ENCODE results near the gene DEAF1.
"Not testable (repeated sequence)": the region's sequence is repeated elsewhere in the genome, so short reads cannot be mapped to it uniquely, and the experiment has no call there.

Gene DEAF1

DNA sequence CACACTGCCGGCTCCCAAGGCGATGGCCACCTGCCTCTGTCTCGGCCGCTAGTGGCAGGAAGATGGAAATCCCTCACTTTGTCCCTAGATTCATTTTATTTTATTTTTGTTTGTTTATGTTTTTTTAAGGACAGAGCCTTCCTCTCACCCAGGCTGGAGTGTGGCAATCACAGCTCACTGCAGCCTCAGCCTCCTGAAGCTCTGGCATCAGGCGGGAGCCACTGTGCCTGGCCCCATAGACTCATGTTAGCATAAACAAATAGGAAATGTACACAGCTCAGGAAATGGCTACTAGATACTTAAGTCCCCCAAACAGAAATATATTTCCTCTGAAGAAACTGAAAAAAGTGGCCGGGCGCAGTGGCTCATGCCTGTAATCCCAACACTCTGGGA lies 4.1 kb upstream of the DEAF1 start:
- DNase-seq (ENCODE audit: low read depth): no peak

DNA sequence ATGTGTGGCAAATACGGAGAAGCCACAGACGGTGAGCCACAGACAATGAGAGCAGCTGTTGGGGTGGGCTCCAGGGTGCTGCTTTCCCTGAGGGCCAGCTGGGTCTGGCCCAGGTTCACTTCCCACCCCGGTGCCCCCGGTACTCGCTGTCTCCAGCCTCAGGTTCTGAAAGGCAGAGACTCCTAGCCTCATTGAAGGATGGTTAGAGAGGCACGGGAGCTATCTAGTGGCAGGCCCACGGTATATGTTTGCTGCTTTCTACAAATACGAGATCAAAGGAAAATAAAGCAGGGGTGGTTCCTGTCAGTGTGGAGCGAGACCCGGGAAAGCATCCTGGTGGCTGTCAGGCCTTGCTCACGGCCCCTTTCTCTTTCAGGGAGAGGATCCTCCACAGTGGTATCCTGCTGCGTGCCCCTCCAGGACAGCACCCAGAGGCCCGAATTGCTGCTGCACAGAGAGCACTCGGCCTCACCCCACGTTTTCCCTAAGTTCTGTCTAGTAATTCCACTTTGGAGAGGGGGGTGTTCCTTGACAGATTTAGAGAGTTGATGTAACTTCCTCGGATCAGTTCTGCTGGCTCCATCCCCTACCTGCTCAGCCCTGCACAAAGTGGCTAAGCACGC lies 3.6 kb upstream of the DEAF1 start:
- DNase-seq (ENCODE audit: low read depth): no peak

DNA sequence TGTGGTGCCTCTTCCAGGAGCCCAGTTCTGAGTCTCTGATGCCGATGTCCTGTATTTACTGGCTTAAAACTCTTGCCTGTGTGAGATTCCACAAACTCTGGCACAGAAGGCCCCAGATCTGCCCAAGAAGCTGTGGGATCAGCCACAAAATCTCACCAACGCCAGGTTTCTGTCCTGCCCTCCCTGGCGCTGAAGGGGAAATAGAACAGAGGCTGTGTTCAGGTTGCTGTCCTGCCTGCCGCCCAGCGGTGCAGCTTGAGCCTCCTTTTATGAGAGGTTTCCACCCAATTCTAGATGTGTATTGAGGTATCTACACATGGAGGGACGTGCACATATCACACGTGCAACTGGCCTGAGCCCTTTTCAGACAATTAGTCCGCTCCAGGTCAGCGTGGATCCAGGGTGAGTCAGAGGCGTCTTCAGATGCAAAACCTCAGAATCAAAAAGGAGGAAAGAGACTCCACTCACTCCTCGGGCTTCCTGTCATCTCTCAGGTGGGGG lies 2.8 kb upstream of the DEAF1 start:
- no peak for DNase-seq (ENCODE audit: low read depth)

- no peak for DNase-seq (ENCODE audit: low read depth)
Observed at GRCh38 chr11:696955-697491, 2.0 kb upstream of the DEAF1 start.

GRCh38 chr11:695538-696248 lies 671 bp upstream of the DEAF1 start, which contains the start of gene TMEM80:
Gene TMEM80, plus strand, starts transcription at chr11:695816. Its CDS starts 12 bp downstream, at chr11:695828.
- peak; percentile 98 for DNase-seq (ENCODE audit: low read depth)

- DNase-seq (ENCODE audit: low read depth): no peak
Observed at GRCh38 chr11:695288-695537, 191 bp upstream of the DEAF1 start.

DNA sequence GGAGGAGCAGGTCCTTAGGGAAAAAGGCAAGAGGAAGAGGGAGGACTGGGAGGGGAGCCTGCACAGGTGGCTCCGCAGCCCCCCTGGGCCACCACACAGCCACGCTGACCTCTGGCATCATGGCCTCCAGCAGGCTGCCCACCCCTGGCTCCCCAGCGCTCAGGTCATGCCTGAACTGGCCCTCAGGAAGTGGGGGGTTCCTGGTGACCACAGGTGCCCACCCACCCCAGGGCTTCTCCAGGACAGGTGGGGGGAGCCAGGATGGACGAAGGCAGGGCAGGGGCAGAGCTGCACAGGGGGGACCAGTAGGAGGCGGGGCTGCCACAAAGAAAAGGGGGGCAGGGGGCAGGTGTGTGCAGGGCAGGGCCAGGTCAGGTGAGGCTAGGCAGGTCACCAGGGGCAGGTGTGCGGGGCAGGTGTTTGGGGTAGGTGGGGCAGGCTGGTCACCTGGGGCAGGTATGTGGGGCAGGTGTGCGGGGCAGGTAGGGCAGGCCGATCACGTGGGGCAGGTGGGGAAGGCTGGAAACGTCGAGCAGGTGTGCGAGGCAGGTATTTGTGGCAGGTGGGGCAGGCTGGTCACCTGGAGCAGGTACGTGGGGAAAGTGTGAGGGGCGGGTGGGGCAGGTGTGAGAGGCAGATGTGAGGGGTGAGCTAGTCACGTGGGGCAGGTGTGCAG lies 997 bp downstream of the DEAF1 start:
- DNase-seq (ENCODE audit: low read depth): no peak

DNA sequence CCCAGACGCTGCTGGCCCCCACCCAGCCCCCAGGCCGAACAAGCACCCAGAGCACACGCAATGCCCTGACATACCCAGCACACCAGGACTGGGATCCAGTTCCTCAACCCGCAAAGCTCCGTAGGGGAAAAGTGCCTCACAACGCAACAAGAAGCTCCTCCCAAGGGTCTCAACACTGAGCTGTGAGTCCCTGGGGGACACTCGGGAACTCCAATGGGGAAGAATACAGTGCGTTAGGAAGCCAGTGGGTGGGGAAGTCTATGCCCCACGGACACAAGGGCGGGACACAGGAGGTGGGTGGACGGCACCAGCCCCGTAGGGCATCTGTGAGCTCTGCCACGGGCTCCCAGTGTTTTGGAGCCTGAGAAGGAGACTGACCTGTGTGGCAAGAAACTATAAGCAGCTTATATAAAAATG lies 1.6 kb downstream of the DEAF1 start:
- no peak for DNase-seq (ENCODE audit: low read depth)

DNA sequence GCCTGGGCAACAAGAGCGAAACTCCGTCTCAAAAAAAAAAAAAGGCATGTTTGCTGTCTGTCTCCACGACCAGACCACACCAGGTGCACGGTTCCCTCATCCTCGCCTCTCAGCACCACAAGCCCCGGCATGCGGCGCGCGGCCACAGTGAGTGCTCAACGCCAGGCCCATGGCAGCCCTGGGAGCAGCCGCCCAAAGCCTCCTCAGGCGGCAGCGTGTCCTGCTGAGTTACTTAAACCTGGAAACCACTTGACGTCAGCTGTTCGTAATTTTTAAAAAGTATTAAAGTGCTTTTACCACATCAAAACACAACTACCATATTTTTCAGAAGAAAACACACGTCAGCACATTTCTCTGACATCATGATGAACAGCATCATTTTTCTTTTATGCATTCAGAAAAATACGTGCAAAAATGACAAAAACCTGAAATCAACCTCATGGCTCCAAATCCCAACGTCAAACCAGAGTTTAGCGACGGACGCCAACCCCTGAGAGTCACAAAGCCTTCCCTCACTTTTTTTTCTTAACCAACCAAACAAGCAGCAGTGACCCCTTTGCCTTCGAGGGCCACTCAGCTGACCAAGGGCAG lies 2.1 kb downstream of the DEAF1 start:
- no peak for DNase-seq (ENCODE audit: low read depth)

DNA sequence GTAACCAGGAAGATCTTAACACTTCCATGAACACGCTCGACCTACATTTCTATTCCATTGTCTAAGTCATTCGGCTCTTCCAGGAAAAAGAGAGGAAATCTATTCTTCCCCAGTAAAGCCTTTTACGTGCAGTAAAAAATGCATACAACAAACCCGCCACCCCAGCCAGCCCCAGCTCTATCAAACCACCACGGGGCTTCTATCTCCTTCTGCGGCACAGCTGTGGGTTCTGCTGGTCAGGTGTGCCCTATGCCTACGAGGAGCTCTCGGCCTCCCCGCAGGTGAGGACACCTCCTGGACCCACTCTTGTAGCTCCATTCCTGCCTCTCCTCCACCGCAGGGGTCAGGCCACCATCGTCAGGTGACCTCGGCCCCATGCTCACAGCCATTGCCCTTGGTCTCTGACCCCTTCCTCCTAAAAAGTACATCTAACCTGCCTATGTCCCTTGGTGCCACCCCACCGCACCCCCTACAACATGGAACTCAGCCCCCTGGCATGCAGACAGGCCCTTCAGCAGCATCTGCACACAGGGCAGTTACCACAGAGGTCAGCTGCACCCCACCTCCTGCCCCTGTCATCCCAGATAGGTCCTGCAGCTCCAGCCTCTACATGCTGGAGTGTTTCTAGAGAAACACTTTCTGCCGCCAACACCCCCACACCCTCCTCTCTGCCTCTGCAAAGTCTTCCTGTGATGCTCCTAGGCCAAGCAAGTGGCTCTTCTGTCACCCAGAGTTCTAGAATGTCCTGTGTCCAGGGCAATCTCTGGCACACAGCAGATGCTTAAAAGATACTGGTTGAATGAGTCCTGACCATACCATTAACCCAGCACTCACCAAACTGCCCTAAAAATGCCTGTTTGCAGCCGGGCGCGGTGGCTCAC lies 3.1 kb downstream of the DEAF1 start:
- no peak for DNase-seq (ENCODE audit: low read depth)

- no peak for DNase-seq (ENCODE audit: low read depth)
Observed at GRCh38 chr11:690738-691633, 4.0 kb downstream of the DEAF1 start.

DNA sequence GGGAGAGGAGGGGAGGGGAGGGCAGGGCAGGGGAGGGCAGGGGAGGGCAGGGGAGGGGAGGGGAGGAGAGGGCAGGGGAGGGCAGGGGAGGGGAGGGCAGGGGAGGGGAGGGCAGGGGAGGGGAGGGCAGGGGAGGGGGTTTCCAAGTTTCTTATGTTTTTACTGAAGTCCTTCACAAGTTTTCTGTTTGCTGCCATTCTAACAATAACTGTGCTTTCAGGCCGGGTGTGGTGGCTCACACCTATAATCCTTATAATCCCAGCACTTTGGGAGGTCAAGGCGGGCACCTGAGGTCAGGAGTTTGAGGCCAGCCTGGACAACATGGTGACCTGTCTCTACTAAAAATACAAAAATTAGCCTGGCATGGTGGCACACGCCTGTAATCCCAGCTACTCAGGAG lies 4.8 kb downstream of the DEAF1 start:
- not testable (repeated sequence) for DNase-seq (ENCODE audit: low read depth)

DNA sequence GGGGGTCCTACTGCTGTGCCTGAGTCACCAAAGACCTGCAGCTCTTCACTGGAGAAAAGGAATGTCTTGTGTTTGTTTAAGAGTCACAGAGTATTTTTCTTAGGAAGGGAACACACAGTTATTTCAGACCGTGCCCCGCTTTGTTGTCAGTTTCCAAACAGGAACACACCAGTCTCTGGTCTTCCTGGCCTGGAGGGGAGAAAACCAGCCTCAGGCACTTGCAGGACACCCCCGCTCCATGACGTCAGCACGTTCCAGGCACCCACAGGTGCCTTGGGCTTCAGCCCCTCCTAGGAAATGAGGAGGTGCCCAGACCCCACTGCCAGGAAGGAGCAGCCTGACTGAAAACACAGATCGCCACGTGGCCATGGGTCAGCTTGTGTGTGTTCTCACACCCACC lies 5.4 kb downstream of the DEAF1 start:
- DNase-seq (ENCODE audit: low read depth): no peak

- no peak for DNase-seq (ENCODE audit: low read depth)
Observed at GRCh38 chr11:688681-689080, 6.3 kb downstream of the DEAF1 start.

GRCh38 chr11:687751-688150 lies 7.3 kb downstream of the DEAF1 start:
- no peak for DNase-seq (ENCODE audit: low read depth)

DNA sequence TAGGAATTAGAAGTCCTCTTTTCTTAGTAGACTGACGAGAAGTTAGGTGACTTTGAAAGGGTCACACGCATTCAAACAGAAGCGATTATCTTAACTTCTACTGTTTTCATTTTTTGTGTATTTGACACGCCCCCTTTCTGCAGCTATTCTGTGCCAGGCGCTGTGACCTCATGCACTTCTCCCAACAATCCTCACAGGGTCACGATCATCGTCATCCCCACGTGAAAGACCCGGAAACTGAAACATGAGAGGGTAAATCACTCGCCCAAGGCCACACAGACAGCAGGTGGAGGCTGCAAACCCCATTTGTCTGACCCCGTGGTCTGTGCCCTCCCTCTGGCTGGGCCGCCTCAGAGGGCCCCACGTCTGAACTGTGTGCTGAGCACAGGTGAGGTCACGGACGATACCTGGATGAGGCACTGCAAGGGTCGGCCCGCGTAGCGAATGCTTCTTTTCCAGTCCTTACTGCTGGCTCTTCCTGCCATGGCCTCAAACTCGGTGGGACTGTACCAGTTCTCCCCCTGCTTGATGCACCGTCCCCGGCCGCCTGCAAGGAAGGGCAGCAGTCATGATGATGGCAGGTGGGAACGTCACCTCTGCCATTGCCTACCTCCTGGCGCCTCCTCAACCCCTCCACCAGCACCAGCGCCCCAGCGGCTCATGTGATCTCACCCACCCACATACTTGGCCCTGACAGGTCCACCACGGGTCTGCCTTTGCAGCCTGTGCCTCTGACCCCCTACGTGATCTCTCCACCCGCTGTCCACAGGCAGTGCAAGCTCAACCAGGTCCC lies 8.4 kb downstream of the DEAF1 start:
- DNase-seq (ENCODE audit: low read depth): no peak

DNA sequence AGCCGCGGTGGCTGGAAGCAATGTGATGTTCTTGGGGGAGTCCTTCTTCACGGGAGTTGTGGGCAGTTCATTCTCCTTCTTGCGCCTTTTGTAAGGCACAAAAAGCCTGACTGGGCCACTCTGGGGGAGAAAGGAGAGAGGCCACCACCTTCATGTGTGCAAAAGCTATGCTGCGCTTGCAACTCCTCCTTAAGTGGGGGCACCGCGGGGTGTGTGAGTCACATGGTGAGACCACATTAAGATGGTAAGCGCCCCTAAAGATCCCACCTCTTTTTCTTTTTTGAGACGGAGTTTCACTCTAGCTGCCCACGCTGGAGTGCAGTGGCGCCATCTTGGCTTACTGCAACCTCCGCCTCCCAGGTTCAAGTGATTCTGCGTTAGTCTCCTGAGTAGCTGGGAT lies 14.1 kb downstream of the DEAF1 start:
- DNase-seq (ENCODE audit: low read depth): peak; percentile 45

DNA sequence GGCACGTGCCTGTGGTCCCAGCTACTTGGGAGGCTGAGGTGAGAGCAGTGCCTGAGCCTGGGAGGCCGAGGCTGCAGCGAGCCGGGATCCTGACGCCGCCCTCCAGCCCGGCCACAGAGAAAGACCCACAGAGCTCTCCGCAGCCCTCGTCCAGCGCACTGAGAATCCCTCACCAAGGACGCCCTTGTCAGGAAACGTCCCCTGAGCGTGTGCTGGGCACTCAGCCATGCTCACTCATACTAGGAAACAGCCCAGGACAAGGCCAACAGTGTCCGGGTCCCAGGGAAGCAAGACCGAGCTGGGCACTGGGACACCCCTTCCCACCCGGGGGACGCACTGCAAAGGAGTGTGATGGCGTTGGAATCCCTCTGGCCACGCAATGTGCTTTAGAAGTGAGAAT lies 14.5 kb downstream of the DEAF1 start:
- DNase-seq (ENCODE audit: low read depth): no peak

GRCh38 chr11:679271-680207 lies 15.5 kb downstream of the DEAF1 start:
- no peak for DNase-seq (ENCODE audit: low read depth)

All from stimulated activated CD8-positive, alpha-beta memory T cell treated with anti-CD3 and anti-CD28 coated beads, Interleukin-4, amount 100 ng/mL, for 24 hours (primary cell).